Large intestine (tissue), 3 donors: ENCODE data around the gene CACNA1E. TPM values are rescaled to one million over a fixed set of nuclear protein-coding genes. Genes with fewer than 3 reads are reported as not detected.

Experiments used
- DNase-seq, 2 donors: peaks; one replicate each; pipeline versions ENCODE4 v3.0.0 to v3.0.0-alpha.2; 2013
- H3K27ac ChIP-seq: one replicate; pipeline ENCODE4 v1.5.1; 2013; ENCODE audit warnings: low read length
- H3K27me3 ChIP-seq: 2 replicates; pipeline ENCODE4 v1.6.1; 2013; ENCODE audit warnings: low read length; ENCODE audit not compliant: control insufficient read depth, insufficient read depth
- H3K36me3 ChIP-seq: 2 replicates; pipeline ENCODE4 v1.6.1; 2013; ENCODE audit warnings: low read length; ENCODE audit not compliant: control insufficient read depth, insufficient read depth
- H3K4me1 ChIP-seq: one replicate; pipeline ENCODE4 v1.6.1; 2013; ENCODE audit warnings: low read length; ENCODE audit not compliant: control insufficient read depth, insufficient read depth
- H3K4me3 ChIP-seq: one replicate; pipeline ENCODE4 v1.5.1; 2013; ENCODE audit warnings: low read length
- H3K9me3 ChIP-seq: one replicate; pipeline ENCODE4 v1.6.1; 2013; ENCODE audit warnings: mild to moderate bottlenecking, low read depth, low read length, moderate library complexity; ENCODE audit not compliant: control insufficient read depth
- WGBS: methylation state at CpG from one replicate; pipeline ENCODE4 v1.1.5; 2013; ENCODE audit warnings: low lambda C conversion rate; ENCODE audit not compliant: insufficient coverage; 5-methylcytosine and 5-hydroxymethylcytosine counted together
- polyA plus RNA-seq: library from polyadenylated mRNA; unstranded; fragments of 120-200 nt; gene quantifications from one replicate; pipeline ENCODE4 v1.2.1, GENCODE V29; 2013

Gene CACNA1E
- polyA plus RNA-seq, 1 donor = 1.7 TPM

- 95% methylated on average over 3 of the region's 4 CpGs for WGBS
- no peaks in the 10 kb centered on the region for H3K9me3 ChIP-seq
- H3K27ac ChIP-seq = no peak overlapping the region
- DNase-seq = no peak
- H3K27me3 ChIP-seq = no peaks in the 10 kb centered on the region
- H3K4me1 ChIP-seq = no peaks in the 10 kb centered on the region
- H3K36me3 ChIP-seq = no peaks in the 10 kb centered on the region
- no peak overlapping the region for H3K4me3 ChIP-seq
Measured at GRCh38 chr1:181601186-181601950, 118.1 kb downstream of the CACNA1E start.

- no peaks in the 10 kb centered on the region for H3K9me3 ChIP-seq
- no peak for DNase-seq
- no peaks in the 10 kb centered on the region for H3K4me1 ChIP-seq
- WGBS = no CpG with 5 or more reads among the region's 10 CpGs
- H3K4me3 ChIP-seq = no peak overlapping the region
- H3K27ac ChIP-seq = no peak overlapping the region
- H3K27me3 ChIP-seq = no peaks in the 10 kb centered on the region
- no peaks in the 10 kb centered on the region for H3K36me3 ChIP-seq
Measured at GRCh38 chr1:181603735-181604410, 120.6 kb downstream of the CACNA1E start.

GRCh38 chr1:181604482-181605249, 121.3 kb downstream of the CACNA1E start:
- H3K4me1 ChIP-seq = no peaks in the 10 kb centered on the region
- H3K27ac ChIP-seq = no peak overlapping the region
- H3K4me3 ChIP-seq = no peak overlapping the region
- no peaks in the 10 kb centered on the region for H3K9me3 ChIP-seq
- no peaks in the 10 kb centered on the region for H3K36me3 ChIP-seq
- H3K27me3 ChIP-seq = no peaks in the 10 kb centered on the region
- 100% methylated on average over 1 of the region's 7 CpGs for WGBS
- DNase-seq = no peak

- Histone ChIP-seq H3K4me1 (no peaks in the 10 kb centered on the region), H3K27me3 (no peaks in the 10 kb centered on the region), H3K9me3 (no peaks in the 10 kb centered on the region), H3K4me3 (no peak overlapping the region), H3K36me3 (no peaks in the 10 kb centered on the region), H3K27ac (no peak overlapping the region)
- no peak for DNase-seq
- no CpG with 5 or more reads among the region's 3 CpGs for WGBS
Measured at GRCh38 chr1:181607524-181607923, 124.2 kb downstream of the CACNA1E start.

GRCh38 chr1:181608386-181608785, 125.1 kb downstream of the CACNA1E start:
- H3K4me1 ChIP-seq = no peaks in the 10 kb centered on the region
- no peak overlapping the region for H3K4me3 ChIP-seq
- H3K9me3 ChIP-seq = no peaks in the 10 kb centered on the region
- no peaks in the 10 kb centered on the region for H3K36me3 ChIP-seq
- no peak overlapping the region for H3K27ac ChIP-seq
- WGBS = 80% methylated on average over 1 of the region's 4 CpGs
- no peak for DNase-seq
- no peaks in the 10 kb centered on the region for H3K27me3 ChIP-seq

- H3K4me3 ChIP-seq = no peak overlapping the region
- no peaks in the 10 kb centered on the region for H3K4me1 ChIP-seq
- no peaks in the 10 kb centered on the region for H3K9me3 ChIP-seq
- no peak overlapping the region for H3K27ac ChIP-seq
- DNase-seq = no peak
- no peaks in the 10 kb centered on the region for H3K27me3 ChIP-seq
- H3K36me3 ChIP-seq = no peaks in the 10 kb centered on the region
- no CpG with 5 or more reads among the region's 4 CpGs for whole genome bisulfite sequencing
Measured at GRCh38 chr1:181608948-181609347, 125.6 kb downstream of the CACNA1E start.

GRCh38 chr1:181612100-181612499, 128.8 kb downstream of the CACNA1E start:
- 100% methylated on average over 1 of the region's 3 CpGs for WGBS
- no peaks in the 10 kb centered on the region for H3K4me1 ChIP-seq

GRCh38 chr1:181618559-181618958, 135.2 kb downstream of the CACNA1E start:
- Histone ChIP-seq H3K27me3 (no peaks in the 10 kb centered on the region), H3K4me3 (no peak overlapping the region), H3K4me1 (no peaks in the 10 kb centered on the region), H3K36me3 (no peaks in the 10 kb centered on the region), H3K9me3 (no peaks in the 10 kb centered on the region), H3K27ac (no peak overlapping the region)
- DNase-seq = no peak
- no CpG with 5 or more reads among the region's 2 CpGs for WGBS

More at GRCh38 chr1:181612100-181612499, 128.8 kb downstream of the CACNA1E start:
- H3K4me3 ChIP-seq = no peak overlapping the region
- DNase-seq = no peak
- no peaks in the 10 kb centered on the region for H3K36me3 ChIP-seq
- H3K27me3 ChIP-seq = no peaks in the 10 kb centered on the region
- no peaks in the 10 kb centered on the region for H3K9me3 ChIP-seq
- H3K27ac ChIP-seq = no peak overlapping the region

- H3K27me3 ChIP-seq = peaks cover 2% of the 10 kb centered on the region
- H3K36me3 ChIP-seq = no peaks in the 10 kb centered on the region
- H3K4me3 ChIP-seq = no peak overlapping the region
- DNase-seq = no peak
- no CpG with 5 or more reads among the region's 1 CpG for WGBS
- no peaks in the 10 kb centered on the region for H3K9me3 ChIP-seq
- H3K4me1 ChIP-seq = no peaks in the 10 kb centered on the region
- no peak overlapping the region for H3K27ac ChIP-seq
Measured at GRCh38 chr1:181620183-181620582, 136.9 kb downstream of the CACNA1E start.

GRCh38 chr1:181623850-181624249, 140.5 kb downstream of the CACNA1E start:
- H3K4me1 ChIP-seq = no peaks in the 10 kb centered on the region
- no peak overlapping the region for H3K4me3 ChIP-seq
- no peak overlapping the region for H3K27ac ChIP-seq
- peaks cover 2% of the 10 kb centered on the region for H3K27me3 ChIP-seq
- 0% methylated on average over 1 of the region's 5 CpGs for WGBS
- H3K36me3 ChIP-seq = no peaks in the 10 kb centered on the region
- no peak for DNase-seq
- H3K9me3 ChIP-seq = no peaks in the 10 kb centered on the region
